ENCODE data around the gene SEMA5A.

SEMA5A gene

GRCh38 chr5:9194509-9194908, 351.4 kb downstream of the SEMA5A start:
- no peak for DNase-seq

- DNase-seq: no peak
Measured at GRCh38 chr5:9192266-9192665, 353.6 kb downstream of the SEMA5A start.

DNA sequence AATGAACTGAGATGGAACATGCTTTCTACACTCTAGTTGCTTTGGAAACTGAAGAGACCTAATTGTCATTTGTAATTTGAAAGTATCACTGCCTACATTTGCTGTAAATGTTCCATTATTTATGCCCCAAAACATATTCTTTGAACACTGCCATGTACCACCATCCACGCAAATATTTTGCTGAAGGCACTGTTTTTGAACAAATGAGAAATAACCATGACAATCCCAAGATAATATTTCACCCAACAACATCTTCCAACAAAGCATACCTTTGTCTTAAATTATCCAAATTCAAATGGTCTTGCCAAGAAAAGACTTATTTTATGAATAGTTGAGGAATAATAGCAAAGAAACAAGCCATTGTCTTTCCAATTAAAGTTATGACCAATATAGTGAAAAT, 356.2 kb downstream of the SEMA5A start:
- DNase-seq: no peak

DNA sequence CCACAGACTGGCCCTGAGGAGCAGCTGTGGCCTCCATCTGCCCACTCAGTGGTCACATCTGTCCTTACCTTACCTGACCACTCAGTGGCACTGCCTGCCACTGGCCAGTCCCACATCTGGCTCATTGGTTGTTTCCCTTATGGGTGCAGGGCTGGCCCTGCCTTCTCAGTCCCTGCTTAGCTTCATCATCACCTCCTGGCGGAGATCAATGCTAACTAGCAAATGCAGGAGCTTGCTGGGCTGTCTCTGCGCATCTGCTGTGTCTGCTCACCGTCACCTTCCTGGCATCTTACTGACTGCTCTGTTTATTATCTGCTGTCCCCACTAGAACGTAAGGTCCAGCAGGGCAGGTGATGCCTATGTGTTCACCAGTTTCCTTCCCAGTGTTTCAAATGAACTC, 356.9 kb downstream of the SEMA5A start:
- DNase-seq: no peak

DNA sequence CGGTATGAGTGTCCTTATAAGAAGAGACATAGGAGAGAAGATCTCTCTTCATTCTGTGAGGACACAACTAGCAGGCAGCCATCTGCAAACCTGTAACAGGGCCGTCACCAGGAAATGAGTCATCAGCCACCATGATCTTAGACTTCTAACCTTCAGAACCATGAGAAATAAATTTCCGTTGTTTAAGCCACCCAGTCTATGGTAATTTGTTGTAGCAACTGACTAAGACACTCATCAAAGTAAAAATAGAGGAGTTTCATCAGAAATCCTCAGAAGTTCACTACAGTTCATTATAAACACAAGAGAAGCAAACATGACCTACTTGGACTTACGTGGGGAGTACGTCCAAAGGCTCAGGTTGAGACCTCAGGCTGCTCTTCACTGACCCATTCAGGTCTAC, 357.7 kb downstream of the SEMA5A start:
- no peak for DNase-seq

- no peak for DNase-seq
Measured at GRCh38 chr5:9187614-9188013, 358.3 kb downstream of the SEMA5A start.

DNA sequence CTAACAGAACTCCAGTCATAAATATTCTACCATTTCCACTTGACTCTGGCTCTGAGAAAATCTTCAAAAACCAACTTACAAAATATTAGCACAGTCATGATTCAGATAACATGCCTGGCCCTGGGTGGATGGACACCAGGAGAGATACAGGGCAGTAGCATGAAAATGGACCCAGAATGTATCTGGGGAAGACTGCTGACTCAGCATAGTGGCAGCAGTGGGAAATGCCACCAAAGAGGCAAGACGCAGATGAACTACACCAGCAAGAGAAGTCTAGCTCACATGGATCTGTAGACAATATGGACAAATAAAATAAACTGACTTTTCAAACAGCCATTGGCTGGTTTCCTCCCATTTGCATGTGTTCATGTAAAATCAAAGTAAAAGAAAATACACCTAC, 359.8 kb downstream of the SEMA5A start:
- no peak for DNase-seq

DNA sequence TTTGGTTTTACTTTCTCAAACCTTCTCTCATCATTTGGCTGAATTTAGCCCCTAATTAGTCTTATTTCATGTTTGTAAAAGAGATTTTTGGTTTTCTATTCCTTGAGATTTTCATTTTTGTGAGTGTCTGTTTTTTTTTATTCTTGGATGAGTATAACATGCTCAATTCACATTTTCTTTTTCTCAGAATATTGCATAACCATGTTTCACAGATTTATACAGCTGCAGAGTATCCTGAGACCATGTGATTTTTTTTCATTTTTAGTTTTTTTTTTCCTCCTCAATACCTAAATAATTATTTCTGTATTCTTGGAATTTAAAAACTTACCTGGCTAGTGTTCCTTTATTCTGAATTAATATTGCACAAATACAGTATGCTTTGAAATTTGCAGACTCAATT, 361.9 kb downstream of the SEMA5A start:
- no peak for DNase-seq

DNA sequence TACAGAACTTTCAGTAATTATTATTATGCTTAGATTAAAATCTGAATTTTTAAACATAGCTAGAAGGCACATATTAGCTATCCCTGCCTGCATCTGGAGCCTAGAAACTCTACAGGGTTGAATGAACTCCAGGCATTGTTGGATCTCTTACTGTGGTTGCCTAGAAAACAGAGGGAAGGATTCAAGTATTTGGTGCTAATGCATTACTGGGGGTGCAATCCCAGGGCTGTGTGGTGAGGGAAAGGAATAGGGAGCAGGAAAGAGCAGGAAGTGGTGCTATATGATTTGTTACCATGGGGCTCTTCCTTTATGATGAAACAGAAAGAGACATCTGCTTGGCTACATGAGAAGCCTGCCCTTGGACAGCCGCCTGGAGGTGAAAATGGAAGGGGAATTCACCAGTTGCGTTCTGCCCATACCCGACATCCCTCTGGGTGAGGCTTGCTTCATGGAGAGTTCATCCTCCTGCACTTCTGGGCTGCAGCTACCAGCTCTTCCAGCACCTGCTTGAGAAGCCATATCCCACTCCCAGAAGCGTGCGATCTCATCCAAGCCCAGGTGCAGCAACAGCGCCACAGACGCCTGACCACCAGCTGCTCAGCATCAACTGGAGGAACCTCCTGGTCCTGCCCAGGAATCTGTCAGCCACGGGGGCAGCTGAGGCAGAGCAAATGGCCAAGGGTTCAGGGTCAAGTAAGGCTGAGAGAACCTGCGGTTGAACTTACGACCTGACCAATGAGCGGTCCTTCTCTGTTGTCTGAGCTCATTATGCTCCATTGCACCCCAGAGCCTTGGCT, 362.8 kb downstream of the SEMA5A start:
- no peak for DNase-seq

DNA sequence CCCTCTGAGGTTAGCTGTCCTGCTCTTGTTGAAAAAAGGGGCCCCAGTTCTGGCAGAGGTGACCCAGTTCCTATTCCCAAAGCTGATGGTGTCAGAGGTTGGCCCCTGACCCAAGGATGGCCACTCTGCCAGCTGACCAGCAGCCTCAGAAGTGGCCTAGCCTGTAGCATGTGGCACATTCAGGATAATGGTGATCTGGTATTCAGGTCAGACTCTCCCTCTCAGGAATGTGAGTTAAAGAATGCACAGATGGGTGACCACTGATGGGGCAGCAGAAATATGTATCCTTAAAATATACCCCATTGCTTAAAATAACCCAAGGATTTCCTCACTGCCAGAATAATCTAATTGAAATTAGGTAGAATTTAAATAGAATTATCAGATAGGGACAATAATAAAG, 369.2 kb downstream of the SEMA5A start:
- no peak for DNase-seq

DNA sequence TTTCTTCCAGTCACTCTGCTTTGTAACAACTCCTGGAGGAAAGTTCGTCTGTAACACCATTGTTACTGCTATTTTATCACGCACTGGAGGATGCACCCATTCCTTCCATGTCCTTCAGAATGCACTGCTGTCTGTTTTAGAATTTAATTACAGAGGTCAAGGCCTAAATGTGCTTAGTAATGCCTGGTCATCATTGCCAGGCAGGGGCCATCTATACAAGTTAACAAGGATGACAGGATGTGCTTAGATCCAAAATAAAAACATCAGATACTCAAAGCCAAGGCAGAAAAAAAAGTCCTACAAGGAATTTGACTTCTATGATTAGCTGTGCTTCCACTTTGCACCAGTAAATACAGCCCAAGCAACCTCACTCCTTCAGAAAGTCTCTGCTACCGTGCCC, 371.4 kb downstream of the SEMA5A start:
- no peak for DNase-seq

GRCh38 chr5:9173281-9174048, 372.4 kb downstream of the SEMA5A start:
- no peak for DNase-seq

GRCh38 chr5:9170026-9170425, 375.8 kb downstream of the SEMA5A start:
- DNase-seq: no peak

DNA sequence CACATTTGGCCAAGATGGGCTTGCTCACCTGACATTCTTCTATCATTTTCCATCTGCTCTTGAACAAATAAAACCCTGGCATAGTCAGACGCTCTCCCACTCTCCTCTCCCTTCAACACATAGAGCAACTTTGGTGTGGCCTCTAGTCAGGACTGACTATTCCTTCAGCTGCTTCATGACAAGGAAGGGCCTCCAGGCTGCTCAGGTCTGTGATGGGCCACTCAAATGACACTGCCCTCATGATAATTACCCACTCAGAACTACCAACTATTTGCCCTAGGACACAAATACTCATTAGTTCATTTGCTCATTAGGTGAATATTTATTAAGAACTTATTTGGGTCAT, 376.3 kb downstream of the SEMA5A start:
- DNase-seq: no peak

DNA sequence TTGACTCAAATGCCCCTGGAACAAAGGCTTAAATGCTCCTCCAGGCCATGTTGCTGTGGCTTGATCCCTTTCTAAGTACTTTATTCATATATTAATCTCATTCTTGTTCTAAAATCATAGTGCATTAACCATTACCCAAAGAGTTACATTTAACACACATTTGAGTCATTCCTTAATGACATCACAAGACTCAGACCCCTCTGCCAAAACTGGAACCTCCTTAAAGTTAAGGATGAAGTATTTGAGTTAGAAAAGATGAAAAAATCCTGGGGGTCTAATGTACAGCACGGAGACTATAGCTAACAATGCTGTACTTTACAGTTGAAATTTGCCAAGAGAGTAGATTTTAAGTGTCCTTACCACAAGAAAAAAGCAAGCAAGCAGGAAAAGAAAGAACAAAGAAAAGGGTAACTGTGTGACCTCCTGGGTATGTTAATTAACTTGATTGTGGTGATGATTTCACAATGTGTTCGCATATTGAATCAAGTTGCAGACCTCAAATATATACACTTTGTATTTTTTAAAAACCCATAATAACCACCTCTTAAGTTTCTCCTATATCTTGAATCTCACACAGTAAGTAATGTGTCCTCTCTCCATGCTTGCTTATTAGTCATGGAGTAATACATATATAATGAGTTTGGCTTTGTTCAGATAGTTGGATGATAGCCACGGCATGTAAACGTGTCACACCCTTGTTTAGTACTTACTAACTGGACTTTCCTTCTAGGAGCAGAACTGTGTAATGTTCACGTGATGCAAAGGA, 376.9 kb downstream of the SEMA5A start:
- no peak for DNase-seq

DNA sequence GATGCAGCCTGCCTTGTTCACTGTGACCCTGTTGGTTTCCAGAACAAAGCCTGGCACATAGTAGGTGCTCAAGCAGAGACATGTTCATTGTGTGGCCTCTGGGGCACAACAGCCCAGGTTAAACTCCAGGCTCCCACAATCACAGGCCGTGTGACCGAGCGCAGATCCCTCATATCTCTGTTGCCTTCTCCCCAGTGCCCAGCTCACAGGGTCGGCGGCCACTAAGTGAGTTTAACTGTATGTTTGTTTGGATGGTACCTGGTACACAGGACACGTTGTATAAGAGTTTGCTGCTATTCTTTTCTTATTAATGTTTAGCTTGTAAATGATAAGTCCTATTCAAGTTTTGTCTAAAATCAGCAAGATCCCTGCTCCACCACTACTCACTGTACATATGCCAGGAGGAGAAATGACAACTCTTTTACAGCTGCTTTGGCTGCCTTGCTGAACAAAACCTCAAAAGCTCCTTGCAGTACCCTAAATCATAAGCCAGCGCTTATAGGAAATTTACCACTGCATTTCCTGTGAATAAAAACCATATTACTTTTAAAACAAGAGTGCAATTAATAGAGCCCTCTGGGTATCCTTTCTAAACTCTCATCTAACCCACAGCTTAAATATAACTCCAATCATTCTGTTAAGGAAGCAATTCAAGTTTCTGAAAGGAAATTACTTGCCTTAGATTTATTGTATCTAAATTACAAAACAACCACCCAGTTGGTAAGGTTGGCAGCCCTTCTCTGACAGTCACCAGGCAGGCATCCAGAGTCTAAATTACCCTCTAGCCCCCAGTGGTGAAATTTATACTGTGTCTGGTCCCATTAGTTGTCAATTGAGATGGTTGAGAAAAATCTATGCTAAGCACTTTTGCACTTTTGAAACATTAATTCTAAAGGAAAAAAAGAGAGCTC, 379.4 kb downstream of the SEMA5A start:
- DNase-seq: no peak

DNA sequence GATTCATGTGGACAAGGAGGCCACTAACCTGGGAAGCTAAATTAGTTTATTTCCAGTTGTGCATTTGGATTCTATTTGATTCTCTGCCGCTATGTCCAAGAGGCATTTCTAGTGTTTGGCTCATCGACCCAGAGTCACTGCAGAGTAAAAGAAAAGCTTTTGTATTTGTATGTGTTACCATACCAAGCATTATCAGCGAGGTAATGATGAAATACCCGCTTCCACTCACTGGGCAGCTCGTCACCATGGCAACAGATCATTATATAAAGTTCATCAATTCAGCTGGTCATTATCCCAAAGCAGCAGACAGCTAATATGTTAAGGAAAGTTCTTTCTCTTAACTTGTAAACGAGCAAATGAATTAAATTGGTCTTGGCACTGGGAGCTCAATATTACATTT, 380.3 kb downstream of the SEMA5A start:
- DNase-seq: no peak

DNA sequence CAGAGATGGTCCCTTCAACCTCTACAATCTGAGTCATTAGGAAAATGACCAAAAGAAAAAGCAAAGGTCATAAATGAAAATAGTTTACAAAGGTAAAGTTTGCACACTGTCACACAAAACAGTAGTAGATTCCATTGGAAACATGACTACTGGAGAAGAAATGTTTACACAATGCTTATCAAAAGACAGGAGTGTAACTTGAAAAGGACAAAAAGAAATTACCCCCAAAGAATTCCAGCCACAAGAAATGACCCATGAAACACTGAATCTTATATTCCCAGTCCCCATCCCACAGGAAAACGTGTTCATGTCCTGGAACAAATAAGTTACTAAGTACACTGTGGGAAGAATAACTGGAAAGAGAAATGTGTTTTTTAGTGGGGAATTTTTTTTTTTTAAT, 385.1 kb downstream of the SEMA5A start:
- DNase-seq: no peak

DNA sequence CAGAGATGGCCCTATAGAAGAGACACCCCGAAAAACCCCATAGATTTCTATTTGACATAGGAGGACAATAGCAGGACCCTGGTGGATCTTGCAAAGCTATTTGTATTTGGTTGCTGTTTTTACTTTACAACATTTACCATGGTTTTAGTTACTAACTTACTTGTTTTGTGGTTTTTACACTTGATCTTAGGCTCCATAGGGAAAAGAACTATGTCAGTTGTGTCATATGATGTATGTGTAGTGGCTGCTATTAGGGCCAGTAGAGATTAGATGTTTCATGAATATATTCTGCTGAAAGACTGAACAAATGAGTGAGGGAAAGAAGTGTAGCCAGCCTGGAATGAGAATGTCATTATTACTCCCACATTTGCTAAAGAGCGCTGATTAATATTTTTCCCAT, 388.1 kb downstream of the SEMA5A start:
- DNase-seq: no peak

GRCh38 chr5:9157020-9157419, 388.9 kb downstream of the SEMA5A start:
- DNase-seq: no peak

- peak; percentile 51 for DNase-seq
Measured at GRCh38 chr5:9156282-9156681, 389.6 kb downstream of the SEMA5A start.

DNA sequence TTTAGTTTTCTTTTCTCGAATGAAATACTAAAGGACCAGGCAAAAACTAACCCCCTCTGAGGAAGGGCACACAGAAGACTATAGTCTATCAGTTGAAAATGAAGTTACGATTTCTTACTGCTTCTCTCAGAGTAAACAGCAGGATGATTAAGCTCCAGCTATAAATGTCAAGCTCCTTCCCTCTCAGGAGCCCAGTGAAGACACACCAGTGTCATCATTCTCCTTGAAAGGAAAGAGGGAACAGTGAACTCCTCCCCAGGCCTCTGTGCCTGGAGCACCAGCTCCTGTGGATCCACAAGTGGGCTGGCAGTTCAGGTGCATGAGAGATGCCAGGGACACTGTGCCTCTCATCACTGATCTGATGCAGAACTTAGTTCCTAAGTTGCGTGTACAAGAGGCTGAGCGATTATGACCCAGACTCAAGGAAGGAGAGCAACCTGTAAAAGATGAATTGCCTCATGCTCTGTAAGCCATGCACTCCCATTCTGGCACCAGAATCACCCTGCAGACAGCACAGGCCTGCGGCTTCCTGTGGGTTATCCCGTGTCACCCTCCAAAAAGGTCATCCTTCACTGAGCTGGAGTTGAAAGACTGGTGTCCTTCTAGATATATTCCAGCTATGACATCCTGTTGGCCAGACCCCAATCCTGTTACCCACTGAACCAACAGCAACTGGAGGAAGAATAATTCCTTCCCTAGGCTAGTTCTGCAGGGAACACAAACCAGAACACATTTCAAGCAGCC, 394.0 kb downstream of the SEMA5A start:
- DNase-seq: no peak
